HCT116 (cell line): ENCODE measurements around the gene SLC22A23. TPM values are rescaled to one million over a fixed set of nuclear protein-coding genes. Genes with fewer than 3 reads are reported as not detected.

ENCODE experiments used
- ATAC-seq: fragments of 200-7000 bp; cut with Tn5 transposase; 2 replicates; pipeline ENCODE4 v1.9.1; 2020; ENCODE audit warnings: mild to moderate bottlenecking, moderate library complexity
- BruUV-seq: library from RNA; stranded (reverse); fragments of 400-500 nt; replicated peaks from 2 replicates; lab custom pipeline; 2021; lab: Mats Ljungman, UMichigan
- CTCF ChIA-PET: fragments of 300-600 bp; sonication (Branson Sonifier 250); formaldehyde crosslinking; loops from one replicate; lab custom pipeline; 2021; ENCODE audit warnings: antibody characterized with exemption; lab: Charles Lee
- POLR2A ChIA-PET: fragments of 300-600, 350-600 bp; sonication (Branson Sonifier 250); formaldehyde crosslinking; loops from one replicate; lab custom pipeline; 2021; ENCODE audit warnings: antibody characterized with exemption; lab: Charles Lee
- RAD21 ChIA-PET, 2 experiments: fragments of 300-600 bp; sonication (Branson Sonifier 250); formaldehyde crosslinking; loops; one replicate each; lab custom pipeline; 2023; ENCODE audit warnings: low total read pairs in 2 of 2; ENCODE audit not compliant: uncharacterized antibody in 2 of 2, unreplicated experiment in 2 of 2, low non-redundant PET in 1 of 2; lab: Charles Lee
- DNase-seq: peaks from one replicate; pipeline ENCODE4 v3.0.0-alpha.2; 2010; ENCODE audit warnings: low read depth, low spot score
- H2AFZ ChIP-seq: fragments of 200-600 bp; shearing (Covaris generic), sonication (generic); 2 replicates; pipeline ENCODE4 v1.6.1; 2017; ENCODE audit warnings: low read depth, mixed run types, mixed read lengths, antibody characterized with exemption, low read length; ENCODE audit not compliant: poor library complexity, severe bottlenecking
- H3K27ac ChIP-seq: 2 replicates; pipeline ENCODE4 v1.5.1; 2012; ENCODE audit warnings: low read depth, low read length
- H3K27me3 ChIP-seq: fragments of 200-600 bp; sonication (generic); 2 replicates; pipeline ENCODE4 v1.6.1; 2016; ENCODE audit warnings: mixed run types, low read length, mixed read lengths; ENCODE audit not compliant: insufficient read depth
- H3K36me3 ChIP-seq, 2 experiments: fragments of 200-500 bp in 1 of 2; fragments of 200-600 bp in 1 of 2; sonication (Bioruptor generic) in 1 of 2; sonication (generic) in 1 of 2; 2 replicates each; pipeline versions ENCODE4 v1.5.1 to v1.6.1; 2014 to 2016; ENCODE audit warnings: low read length in 2 of 2, inconsistent platforms in 1 of 2, mixed read lengths in 1 of 2, mixed run types in 1 of 2; ENCODE audit not compliant: insufficient read depth in 2 of 2, control insufficient read depth in 1 of 2
- H3K4me1 ChIP-seq, 2 experiments: fragments of 200-600 bp in 1 of 2; sonication (generic) in 1 of 2; 2 replicates each; pipeline versions ENCODE4 v1.5.1 to v1.6.1; 2012 to 2017; ENCODE audit warnings: low read length in 2 of 2, inconsistent platforms in 1 of 2, mild to moderate bottlenecking in 1 of 2, mixed read lengths in 1 of 2, mixed run types in 1 of 2, moderate library complexity in 1 of 2; ENCODE audit not compliant: insufficient read depth in 2 of 2, control insufficient read depth in 1 of 2
- H3K4me2 ChIP-seq: fragments of 200-600 bp; sonication (generic); 2 replicates; pipeline ENCODE4 v1.6.1; 2017; ENCODE audit warnings: mixed run types, low read length, mixed read lengths
- H3K4me3 ChIP-seq, 2 experiments: fragments of 200-600 bp in 1 of 2; sonication (generic) in 1 of 2; replicated peaks in 1 of 2; 2 replicates each; pipeline ENCODE4 v1.5.1; 2011 to 2016; ENCODE audit warnings: low read length in 2 of 2, control low read depth in 1 of 2, low read depth in 1 of 2, mild to moderate bottlenecking in 1 of 2, mixed read lengths in 1 of 2, mixed run types in 1 of 2
- H3K79me2 ChIP-seq: fragments of 200-600 bp; sonication (generic); 2 replicates; pipeline ENCODE4 v1.6.1; 2017; ENCODE audit warnings: mild to moderate bottlenecking, mixed run types, low read length, moderate library complexity, mixed read lengths; ENCODE audit not compliant: insufficient read depth
- H3K9ac ChIP-seq: fragments of 200-600 bp; sonication (generic); 2 replicates; pipeline ENCODE4 v1.6.1; 2016; ENCODE audit warnings: low read length, mixed read lengths
- H3K9me2 ChIP-seq: fragments of 200-600 bp; sonication (generic), shearing (Covaris generic); 2 replicates; pipeline ENCODE4 v1.6.1; 2017; ENCODE audit warnings: mixed run types, mild to moderate bottlenecking, moderate library complexity; ENCODE audit not compliant: insufficient read depth
- H3K9me3 ChIP-seq, 2 experiments: fragments of 200-500 bp in 1 of 2; fragments of 200-600 bp in 1 of 2; sonication (Bioruptor generic) in 1 of 2; sonication (generic) in 1 of 2; 2 replicates each; pipeline ENCODE4 v1.6.1; 2014 to 2017; ENCODE audit warnings: low read length in 2 of 2, mixed read lengths in 2 of 2, inconsistent platforms in 1 of 2, low read depth in 1 of 2, mild to moderate bottlenecking in 1 of 2, mixed run types in 1 of 2, moderate library complexity in 1 of 2; ENCODE audit not compliant: control insufficient read depth in 1 of 2, insufficient read depth in 1 of 2
- H4K20me1 ChIP-seq: fragments of 200-600 bp; sonication (generic), shearing (Covaris generic); 2 replicates; pipeline ENCODE4 v1.6.1; 2017; ENCODE audit warnings: mixed run types, mild to moderate bottlenecking, moderate library complexity; ENCODE audit not compliant: insufficient read depth
- CEBPB ChIP-seq: IDR thresholded peaks from 2 replicates; pipeline ENCODE4 v1.6.1; 2012; ENCODE audit warnings: low read depth
- EGR1 ChIP-seq: IDR thresholded peaks from 2 replicates; pipeline ENCODE4 v1.6.1; 2012; ENCODE audit warnings: low read depth
- ELF1 ChIP-seq: IDR thresholded peaks from 2 replicates; pipeline ENCODE4 v1.6.1; 2012; ENCODE audit warnings: low read depth, borderline replicate concordance
- JUND ChIP-seq: IDR thresholded peaks from 2 replicates; pipeline ENCODE4 v1.6.1; 2012
- RAD21 ChIP-seq: IDR thresholded peaks from 2 replicates; pipeline ENCODE4 v1.6.1; 2012; ENCODE audit warnings: low read depth, mild to moderate bottlenecking
- SP1 ChIP-seq: IDR thresholded peaks from 2 replicates; pipeline ENCODE4 v1.6.1; 2012; ENCODE audit warnings: low read depth
- SRF ChIP-seq: IDR thresholded peaks from 2 replicates; pipeline ENCODE4 v1.6.1; 2012; ENCODE audit warnings: low read depth
- TCF7L2 ChIP-seq: IDR thresholded peaks from 2 replicates; pipeline ENCODE4 v1.7.0; 2011; ENCODE audit warnings: borderline replicate concordance, inconsistent platforms; ENCODE audit not compliant: insufficient read depth, insufficient read length; ENCODE audit errors: extremely low read depth
- ZNF274 ChIP-seq: fragments of 200-500 bp; sonication (Bioruptor generic); IDR thresholded peaks from 2 replicates; pipeline ENCODE4 v1.6.1; 2014; ENCODE audit warnings: mild to moderate bottlenecking, low read depth, low read length, inconsistent platforms
- intact Hi-C: fragments of 100-400 bp; cut with micrococcal nuclease; formaldehyde crosslinking; loops from 2 replicates; pipeline ENCODE4 v1.10.0; 2022
- total RNA-seq: library from RNA; stranded (reverse); gene quantifications from one replicate; pipeline ENCODE4 v1.2.1, GENCODE V29; 2021; ENCODE audit not compliant: unreplicated experiment

The SLC22A23 gene
- total RNA-seq, 1 experiment from 2014 or later = 11.5 TPM

GRCh38 chr6:3268680-3269079, 188.2 kb downstream of the SLC22A23 start:
- H3K27me3 ChIP-seq = no peaks in the 10 kb centered on the region
- no peak for ATAC-seq
- peaks cover 16 to 21% of the 10 kb centered on the region in 2 experiments; a peak in 3 of 4 replicates for H3K36me3 ChIP-seq
- DNase-seq = no peak
- ChIA-PET POLR2A (no interaction called here), CTCF (no interaction called here), RAD21 (no interaction called here)
- H4K20me1 ChIP-seq = no peaks in the 10 kb centered on the region
- H3K79me2 ChIP-seq = peaks cover 42% of the 10 kb centered on the region
- no peaks in the 10 kb centered on the region for H3K4me1 ChIP-seq
- H3K27ac ChIP-seq = no peak overlapping the region
- no peaks in the 10 kb centered on the region for H3K9me2 ChIP-seq
- no peak overlapping the region for H2AFZ ChIP-seq
- H3K4me3 ChIP-seq = no peak overlapping the region
- no peak overlapping the region for H3K4me2 ChIP-seq
- H3K9me3 ChIP-seq = no peaks in the 10 kb centered on the region
- no peak overlapping the region for H3K9ac ChIP-seq
- TF ChIP-seq RAD21 = no peak
- BruUV-seq = no TSS peak
- intact Hi-C loops = no loop called here

GRCh38 chr6:3267162-3267561, 189.7 kb downstream of the SLC22A23 start:
- no peaks in the 10 kb centered on the region for H3K9me3 ChIP-seq
- ChIA-PET CTCF (interaction anchor here (1.4 kb wide), 1 partner anchor 16 kb away, joined by 5 read pairs; no protein-coding TSS in a partner anchor), RAD21 (no interaction called here), POLR2A (no interaction called here)
- no peak overlapping the region for H3K27ac ChIP-seq
- no TSS peak for BruUV-seq
- ATAC-seq = no peak
- H3K9ac ChIP-seq = no peak overlapping the region
- no peaks in the 10 kb centered on the region for H4K20me1 ChIP-seq
- intact Hi-C loops = no loop called here
- TF ChIP-seq SRF (no peak), ZNF274 (no peak), JUND (no peak), SP1 (no peak), TCF7L2 (no peak), ELF1 (no peak), EGR1 (no peak), CEBPB (no peak)
- H3K9me2 ChIP-seq = no peaks in the 10 kb centered on the region
- DNase-seq = no peak
- no peak overlapping the region for H2AFZ ChIP-seq
- no peak overlapping the region for H3K4me2 ChIP-seq
- H3K27me3 ChIP-seq = no peaks in the 10 kb centered on the region
- H3K36me3 ChIP-seq = peaks cover 19 to 32% of the 10 kb centered on the region in 2 experiments; a peak in 3 of 4 replicates
- H3K4me1 ChIP-seq = no peaks in the 10 kb centered on the region
- no peak overlapping the region for H3K4me3 ChIP-seq
- peaks cover 57% of the 10 kb centered on the region for H3K79me2 ChIP-seq
